Measurements from ENCODE around the gene PSMD13.

- TF ChIP-seq CTCF (IDR thresholded peaks at IDR 0.05): no peak
- no peak for TF ChIP-seq POLR2A (IDR thresholded peaks at IDR 0.05)
These were observed 52.0 kb downstream of the PSMD13 start, which contains the start of gene PGGHG for GRCh38 chr11:288478-289397.
